Measurements from ENCODE around the gene RANBP1. TPM values are rescaled to one million over a fixed set of nuclear protein-coding genes. Genes with fewer than 3 reads are reported as not detected.

The RANBP1 gene
- total and polyA plus RNA-seq, 2 donors (not counting 1 experiment from before 2014, with no cell fraction given) = 67.0 to 77.6 TPM

GRCh38 chr22:20173246-20173645 lies 57.3 kb downstream of the RANBP1 start:
- ChIA-PET CTCF (no interaction called here), POLR2A (no interaction called here)

DNA sequence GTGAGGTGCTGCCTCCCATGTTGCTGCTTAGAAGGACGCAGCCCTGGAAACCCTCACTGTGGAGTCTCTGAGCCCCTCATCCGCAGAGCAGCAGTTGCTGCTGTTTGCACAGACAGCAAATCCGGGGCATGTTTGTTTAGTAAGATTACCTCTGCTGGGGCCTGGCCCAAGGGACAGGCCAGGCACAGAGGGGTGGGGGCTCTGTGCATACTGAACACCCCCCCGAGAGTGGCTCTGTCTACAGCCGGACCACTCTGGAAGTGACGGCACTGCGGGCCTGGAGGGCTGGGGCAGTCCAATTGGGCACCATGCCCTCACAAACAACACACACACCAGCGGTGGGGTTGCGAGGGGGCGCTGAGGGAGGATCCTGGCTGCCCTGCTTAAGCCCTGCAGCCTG lies 57.9 kb downstream of the RANBP1 start:
- Mint-ChIP-seq H3K27ac (no peak overlapping the region), H3K27me3 (peaks cover 3% of the 10 kb centered on the region), H3K4me3 (no peak overlapping the region), H3K9me3 (ENCODE audit: insufficient read depth) (no peaks in the 10 kb centered on the region), H3K4me1 (no peaks in the 10 kb centered on the region)
- ATAC-seq (ENCODE audit: low read depth) (no peak), DNase-seq (no peak)
- H4K20me1 ChIP-seq (ENCODE audit: control insufficient read depth, insufficient read depth, low read length, poor library complexity, severe bottlenecking) = no peaks in the 10 kb centered on the region
- no peaks in the 10 kb centered on the region for H3K27me3 ChIP-seq (replicated peaks in 1 of 4; ENCODE audit: control extremely low read depth in 1 of 4, control insufficient read depth in 3 of 4, insufficient read depth in 4 of 4, low read length in 3 of 4)
- no peak overlapping the region for H3K4me2 ChIP-seq (replicated peaks; ENCODE audit: low read depth, low read length, poor library complexity, severe bottlenecking)
- H3K4me1 ChIP-seq (ENCODE audit: control insufficient read depth in 2 of 2, insufficient read depth in 2 of 2, low read length in 2 of 2) = no peaks in the 10 kb centered on the region
- no peak overlapping the region for H3K9ac ChIP-seq (ENCODE audit: low read length)
- no peak overlapping the region for H2AFZ ChIP-seq (ENCODE audit: insufficient read depth, low read depth, low read length, poor library complexity, severe bottlenecking)
- no peaks in the 10 kb centered on the region for H3K36me3 ChIP-seq (replicated peaks in 1 of 2; ENCODE audit: control extremely low read depth in 1 of 2, control insufficient read depth in 1 of 2, extremely low read depth in 1 of 2, insufficient read depth in 2 of 2, low read length in 1 of 2)
- ChIA-PET CTCF (no interaction called here), POLR2A (no interaction called here)
- no peaks in the 10 kb centered on the region for H3K9me3 ChIP-seq (ENCODE audit: control extremely low read depth in 1 of 3, control insufficient read depth in 2 of 3, insufficient read depth in 1 of 3, low read length in 2 of 3)
- no peaks in the 10 kb centered on the region for H3K79me2 ChIP-seq (ENCODE audit: control insufficient read depth, insufficient read depth, low read length)
- no peak overlapping the region for H3K27ac ChIP-seq (ENCODE audit: low read length in 2 of 2)
- TF ChIP-seq, protein P1, sequence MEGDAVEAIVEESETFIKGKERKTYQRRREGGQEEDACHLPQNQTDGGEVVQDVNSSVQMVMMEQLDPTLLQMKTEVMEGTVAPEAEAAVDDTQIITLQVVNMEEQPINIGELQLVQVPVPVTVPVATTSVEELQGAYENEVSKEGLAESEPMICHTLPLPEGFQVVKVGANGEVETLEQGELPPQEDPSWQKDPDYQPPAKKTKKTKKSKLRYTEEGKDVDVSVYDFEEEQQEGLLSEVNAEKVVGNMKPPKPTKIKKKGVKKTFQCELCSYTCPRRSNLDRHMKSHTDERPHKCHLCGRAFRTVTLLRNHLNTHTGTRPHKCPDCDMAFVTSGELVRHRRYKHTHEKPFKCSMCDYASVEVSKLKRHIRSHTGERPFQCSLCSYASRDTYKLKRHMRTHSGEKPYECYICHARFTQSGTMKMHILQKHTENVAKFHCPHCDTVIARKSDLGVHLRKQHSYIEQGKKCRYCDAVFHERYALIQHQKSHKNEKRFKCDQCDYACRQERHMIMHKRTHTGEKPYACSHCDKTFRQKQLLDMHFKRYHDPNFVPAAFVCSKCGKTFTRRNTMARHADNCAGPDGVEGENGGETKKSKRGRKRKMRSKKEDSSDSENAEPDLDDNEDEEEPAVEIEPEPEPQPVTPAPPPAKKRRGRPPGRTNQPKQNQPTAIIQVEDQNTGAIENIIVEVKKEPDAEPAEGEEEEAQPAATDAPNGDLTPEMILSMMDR (IDR thresholded peaks at IDR 0.05) = no peak
- TF ChIP-seq EZH2 (IDR thresholded peaks at IDR 0.05; ENCODE audit: borderline replicate concordance, insufficient read depth, low read depth, low read length, poor library complexity, severe bottlenecking) = no peak
- WGBS (ENCODE audit: insufficient coverage) = 95% methylated on average over 10 of the region's 10 CpGs
- intact Hi-C loops (cut with micrococcal nuclease) = no loop called here
- H3K4me3 ChIP-seq (ENCODE audit: control extremely low read depth in 1 of 5, extremely low read depth in 1 of 5, insufficient read depth in 1 of 5, low read depth in 2 of 5, low read length in 4 of 5) = no peak overlapping the region

More at GRCh38 chr22:20173246-20173645, 57.3 kb downstream of the RANBP1 start:
- Histone ChIP-seq H3K27me3 (replicated peaks in 1 of 4; ENCODE audit: control extremely low read depth in 1 of 4, control insufficient read depth in 3 of 4, insufficient read depth in 4 of 4, low read length in 3 of 4) (no peaks in the 10 kb centered on the region), H3K4me2 (replicated peaks; ENCODE audit: low read depth, low read length, poor library complexity, severe bottlenecking) (no peak overlapping the region), H4K20me1 (ENCODE audit: control insufficient read depth, insufficient read depth, low read length, poor library complexity, severe bottlenecking) (no peaks in the 10 kb centered on the region), H3K79me2 (ENCODE audit: control insufficient read depth, insufficient read depth, low read length) (no peaks in the 10 kb centered on the region), H2AFZ (ENCODE audit: insufficient read depth, low read depth, low read length, poor library complexity, severe bottlenecking) (no peak overlapping the region), H3K9ac (ENCODE audit: low read length) (no peak overlapping the region), H3K27ac (ENCODE audit: low read length in 2 of 2) (no peak overlapping the region), H3K4me1 (ENCODE audit: control insufficient read depth in 2 of 2, insufficient read depth in 2 of 2, low read length in 2 of 2) (no peaks in the 10 kb centered on the region), H3K4me3 (ENCODE audit: control extremely low read depth in 1 of 5, extremely low read depth in 1 of 5, insufficient read depth in 1 of 5, low read depth in 2 of 5, low read length in 4 of 5) (no peak overlapping the region), H3K9me3 (ENCODE audit: control extremely low read depth in 1 of 3, control insufficient read depth in 2 of 3, insufficient read depth in 1 of 3, low read length in 2 of 3) (no peaks in the 10 kb centered on the region), H3K36me3 (replicated peaks in 1 of 2; ENCODE audit: control extremely low read depth in 1 of 2, control insufficient read depth in 1 of 2, extremely low read depth in 1 of 2, insufficient read depth in 2 of 2, low read length in 1 of 2) (no peaks in the 10 kb centered on the region)
- 95% methylated on average over 11 of the region's 11 CpGs for WGBS (ENCODE audit: insufficient coverage)
- Mint-ChIP-seq H3K4me3 (no peak overlapping the region), H3K27ac (no peak overlapping the region), H3K4me1 (no peaks in the 10 kb centered on the region), H3K27me3 (peaks cover 3% of the 10 kb centered on the region), H3K9me3 (ENCODE audit: insufficient read depth) (no peaks in the 10 kb centered on the region)
- TF ChIP-seq, protein P1 (IDR thresholded peaks at IDR 0.05) = no peak
- no peak for TF ChIP-seq EZH2 (IDR thresholded peaks at IDR 0.05; ENCODE audit: borderline replicate concordance, insufficient read depth, low read depth, low read length, poor library complexity, severe bottlenecking)
- no peak for DNase-seq
- intact Hi-C loops (cut with micrococcal nuclease) = no loop called here
- no peak for ATAC-seq (ENCODE audit: low read depth)
